GM12865 (cell line): ENCODE data around the gene EML5.

ENCODE experiments used
- DNase-seq: peaks from one replicate; pipeline ENCODE4 v3.0.0; 2010; ENCODE audit warnings: low read depth
- H3K4me3 ChIP-seq: 2 replicates; pipeline ENCODE4 v1.5.1; 2011; ENCODE audit warnings: mild to moderate bottlenecking, low read depth, low read length, control low read depth
- CTCF ChIP-seq: IDR thresholded peaks from 2 replicates; pipeline ENCODE4 v1.5.1; 2011; ENCODE audit warnings: low read length, control low read depth, low read depth, inconsistent platforms; ENCODE audit not compliant: insufficient read depth; ENCODE audit errors: missing control alignments

EML5 gene

GRCh38 chr14:88562532-88562830 is 230.3 kb downstream of the EML5 start:
- DNase-seq, result no peak
- H3K4me3 ChIP-seq, result peak overlapping the region; percentile 95
- TF ChIP-seq CTCF, result no peak
